CD14-positive monocyte (primary cell): Measurements from ENCODE around the gene SYNGAP1. TPM values are rescaled to one million over a fixed set of nuclear protein-coding genes. Genes with fewer than 3 reads are reported as not detected.

Source experiments
- DNase-seq, 3 donors: peaks; one replicate each; pipeline ENCODE4 v3.0.0-alpha.2; 2011 to 2022
- H2AFZ ChIP-seq: 2 replicates; pipeline ENCODE4 v1.6.0; 2012; ENCODE audit warnings: mild to moderate bottlenecking, low read depth, low read length, inconsistent platforms; ENCODE audit not compliant: insufficient read depth, poor library complexity, severe bottlenecking
- H3K27ac ChIP-seq, 2 donors: 1 replicate in 1 of 2; 2 replicates in 1 of 2; pipeline ENCODE4 v1.5.1; 2012 to 2013; ENCODE audit warnings: low read length in 2 of 2, control low read depth in 1 of 2, inconsistent platforms in 1 of 2, low read depth in 1 of 2, mild to moderate bottlenecking in 1 of 2
- H3K27me3 ChIP-seq, 2 donors: one replicate each; pipeline versions ENCODE4 v1.6.0 to v1.6.1; 2011 to 2013; ENCODE audit warnings: low read length in 2 of 2; ENCODE audit not compliant: control insufficient read depth in 2 of 2, insufficient read depth in 2 of 2
- H3K36me3 ChIP-seq, 2 donors: replicated peaks in 1 of 2; 1 replicate in 1 of 2; 2 replicates in 1 of 2; pipeline versions ENCODE4 v1.5.1 to v1.6.1; 2012 to 2013; ENCODE audit warnings: low read length in 2 of 2, control low read depth in 1 of 2, inconsistent platforms in 1 of 2, mild to moderate bottlenecking in 1 of 2; ENCODE audit not compliant: insufficient read depth in 2 of 2, control insufficient read depth in 1 of 2
- H3K4me1 ChIP-seq, 2 donors: 1 replicate in 1 of 2; 2 replicates in 1 of 2; pipeline versions ENCODE4 v1.5.1 to v1.6.1; 2012 to 2013; ENCODE audit warnings: low read length in 2 of 2, control low read depth in 1 of 2, inconsistent platforms in 1 of 2, mild to moderate bottlenecking in 1 of 2, moderate library complexity in 1 of 2; ENCODE audit not compliant: insufficient read depth in 2 of 2, control insufficient read depth in 1 of 2
- H3K4me2 ChIP-seq: replicated peaks from 2 replicates; pipeline ENCODE3; 2012; ENCODE audit warnings: low read length, moderate library complexity, mild to moderate bottlenecking; ENCODE audit not compliant: poor library complexity, severe bottlenecking; ENCODE audit errors: extremely low read depth
- H3K4me3 ChIP-seq, 3 experiments: fragments of 200-600 bp in 1 of 3; sonication (generic) in 1 of 3; replicated peaks in 1 of 3; 1 replicate in 2 of 3; 2 replicates in 1 of 3; pipeline ENCODE4 v1.5.1; 2011 to 2013; ENCODE audit warnings: low read length in 3 of 3, mild to moderate bottlenecking in 3 of 3, control low read depth in 2 of 3, low read depth in 2 of 3, inconsistent platforms in 1 of 3, moderate library complexity in 1 of 3
- H3K79me2 ChIP-seq: 2 replicates; pipeline ENCODE4 v1.6.0; 2012; ENCODE audit warnings: mild to moderate bottlenecking, control low read depth, inconsistent platforms, low read length, moderate library complexity; ENCODE audit not compliant: insufficient read depth
- H3K9ac ChIP-seq: 2 replicates; pipeline ENCODE4 v1.6.0; 2017; ENCODE audit warnings: low read length, mild to moderate bottlenecking; ENCODE audit not compliant: insufficient read depth, poor library complexity, severe bottlenecking
- H3K9me3 ChIP-seq, 2 donors: replicated peaks in 1 of 2; 1 replicate in 1 of 2; 2 replicates in 1 of 2; pipeline versions ENCODE4 v1.5.1 to v1.6.1; 2012 to 2013; ENCODE audit warnings: low read length in 2 of 2, control low read depth in 1 of 2; ENCODE audit not compliant: control insufficient read depth in 1 of 2, insufficient read depth in 1 of 2
- H4K20me1 ChIP-seq: 2 replicates; pipeline ENCODE4 v1.6.0; 2012; ENCODE audit warnings: mild to moderate bottlenecking, low read length, control low read depth, moderate library complexity; ENCODE audit not compliant: insufficient read depth
- H3K27ac Mint-ChIP-seq, 7 donors: one replicate each; pipeline ENCODE4 v1.8.0; 2020; ENCODE audit warnings: mild to moderate bottlenecking in 7 of 7, mixed read lengths in 7 of 7, moderate library complexity in 6 of 7, inconsistent platforms in 2 of 7
- H3K27me3 Mint-ChIP-seq, 3 donors: one replicate each; pipeline ENCODE4 v1.8.0; 2021 to 2022; ENCODE audit warnings: low read depth in 3 of 3, mild to moderate bottlenecking in 3 of 3, mixed read lengths in 3 of 3, moderate library complexity in 3 of 3, inconsistent platforms in 1 of 3
- H3K36me3 Mint-ChIP-seq, 2 donors: one replicate each; pipeline ENCODE4 v1.8.0; 2020; ENCODE audit warnings: mixed read lengths in 2 of 2, inconsistent platforms in 1 of 2, mild to moderate bottlenecking in 1 of 2
- H3K4me1 Mint-ChIP-seq: one replicate; pipeline ENCODE4 v1.8.0; 2020; ENCODE audit warnings: mild to moderate bottlenecking, mixed read lengths
- H3K4me3 Mint-ChIP-seq, 2 donors: one replicate each; pipeline ENCODE4 v1.8.0; 2020; ENCODE audit warnings: mild to moderate bottlenecking in 2 of 2, mixed read lengths in 2 of 2, moderate library complexity in 1 of 2
- H3K9me3 Mint-ChIP-seq, 7 donors: one replicate each; pipeline ENCODE4 v1.8.0; 2020 to 2022; ENCODE audit warnings: mixed read lengths in 7 of 7, mild to moderate bottlenecking in 6 of 7, moderate library complexity in 6 of 7, inconsistent platforms in 2 of 7
- WGBS: methylation state at CpG from one replicate; pipeline ENCODE4 v1.1.5; 2013; ENCODE audit warnings: missing lambda C conversion rate; ENCODE audit not compliant: insufficient coverage; 5-methylcytosine and 5-hydroxymethylcytosine counted together
- intact Hi-C, 2 donors: fragments of 100-400 bp; cut with micrococcal nuclease; formaldehyde crosslinking; loops; one replicate each; pipeline versions ENCODE4 v1.15.0 to v1.15.1; 2023
- polyA plus RNA-seq, 3 donors: library from polyadenylated mRNA; depleted of rRNA in 1 of 3; unstranded in 2 of 3; stranded (reverse) in 1 of 3; fragments of 300-500 nt in 2 of 3; fragments of >200 nt in 1 of 3; fragmentation: Illumina TruSeq in 2 of 3; gene quantifications; 1 replicate in 2 of 3; 2 replicates in 1 of 3; pipeline ENCODE4 v1.2.3, GENCODE V29; 2012 to 2021
- TF ChIP-seq, protein P1 (sequence below): fragments of 200-600 bp; IDR thresholded peaks from one replicate; pipeline ENCODE4 v1.8.0; 2022; ENCODE audit warnings: antibody characterized with exemption, mild to moderate bottlenecking

SYNGAP1 gene
- polyA plus RNA-seq, 3 donors: 4.0 TPM; not detected in 2

DNA sequence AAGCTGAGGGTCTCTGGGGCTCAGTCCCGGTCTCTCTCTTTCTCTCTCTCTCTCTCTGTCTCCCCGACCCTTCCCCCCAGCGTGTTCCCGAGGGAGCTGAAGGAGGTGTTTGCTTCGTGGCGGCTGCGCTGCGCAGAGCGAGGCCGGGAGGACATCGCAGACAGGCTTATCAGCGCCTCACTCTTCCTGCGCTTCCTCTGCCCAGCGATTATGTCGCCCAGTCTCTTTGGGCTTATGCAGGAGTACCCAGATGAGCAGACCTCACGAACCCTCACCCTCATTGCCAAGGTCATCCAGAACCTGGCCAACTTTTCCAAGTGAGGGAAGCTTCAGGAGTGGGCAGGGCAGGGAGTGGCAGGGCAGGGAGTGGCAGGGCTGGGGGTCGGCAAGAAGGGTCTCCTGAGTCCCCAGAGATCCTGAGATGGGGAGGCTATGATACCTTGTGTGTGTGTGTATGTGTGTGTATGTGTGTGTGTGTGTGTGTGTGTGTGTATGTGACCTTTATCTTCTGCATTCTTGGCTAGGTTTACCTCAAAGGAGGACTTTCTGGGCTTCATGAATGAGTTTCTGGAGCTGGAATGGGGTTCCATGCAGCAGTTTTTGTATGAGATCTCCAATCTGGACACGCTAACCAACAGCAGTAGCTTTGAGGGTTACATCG, 20.9 kb downstream of the SYNGAP1 start:
- H3K79me2 ChIP-seq: no peaks in the 10 kb centered on the region
- H3K4me2 ChIP-seq: no peak overlapping the region
- H2AFZ ChIP-seq: no peak overlapping the region
- peaks cover 3 to 29% of the 10 kb centered on the region in 2 donors for H3K36me3 ChIP-seq
- H3K9me3 Mint-ChIP-seq: peaks cover 0 to 1% (median 0%) of the 10 kb centered on the region in 7 donors
- no peaks in the 10 kb centered on the region for H3K27me3 ChIP-seq
- H3K4me1 Mint-ChIP-seq: peaks cover 20% of the 10 kb centered on the region
- no peak for DNase-seq
- H3K9me3 ChIP-seq: no peaks in the 10 kb centered on the region
- TF ChIP-seq, protein P1, sequence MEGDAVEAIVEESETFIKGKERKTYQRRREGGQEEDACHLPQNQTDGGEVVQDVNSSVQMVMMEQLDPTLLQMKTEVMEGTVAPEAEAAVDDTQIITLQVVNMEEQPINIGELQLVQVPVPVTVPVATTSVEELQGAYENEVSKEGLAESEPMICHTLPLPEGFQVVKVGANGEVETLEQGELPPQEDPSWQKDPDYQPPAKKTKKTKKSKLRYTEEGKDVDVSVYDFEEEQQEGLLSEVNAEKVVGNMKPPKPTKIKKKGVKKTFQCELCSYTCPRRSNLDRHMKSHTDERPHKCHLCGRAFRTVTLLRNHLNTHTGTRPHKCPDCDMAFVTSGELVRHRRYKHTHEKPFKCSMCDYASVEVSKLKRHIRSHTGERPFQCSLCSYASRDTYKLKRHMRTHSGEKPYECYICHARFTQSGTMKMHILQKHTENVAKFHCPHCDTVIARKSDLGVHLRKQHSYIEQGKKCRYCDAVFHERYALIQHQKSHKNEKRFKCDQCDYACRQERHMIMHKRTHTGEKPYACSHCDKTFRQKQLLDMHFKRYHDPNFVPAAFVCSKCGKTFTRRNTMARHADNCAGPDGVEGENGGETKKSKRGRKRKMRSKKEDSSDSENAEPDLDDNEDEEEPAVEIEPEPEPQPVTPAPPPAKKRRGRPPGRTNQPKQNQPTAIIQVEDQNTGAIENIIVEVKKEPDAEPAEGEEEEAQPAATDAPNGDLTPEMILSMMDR: no peak
- intact Hi-C loops: no loop called here
- H3K9ac ChIP-seq: no peak overlapping the region
- H3K27ac ChIP-seq: no peak overlapping the region
- no peak overlapping the region for H3K4me3 Mint-ChIP-seq
- H3K36me3 Mint-ChIP-seq: peaks cover 28 to 42% of the 10 kb centered on the region in 2 donors
- H4K20me1 ChIP-seq: no peaks in the 10 kb centered on the region
- peaks cover 0 to 4% (median 0%) of the 10 kb centered on the region in 3 donors for H3K27me3 Mint-ChIP-seq
- peaks cover 20 to 26% of the 10 kb centered on the region in 2 donors for H3K4me1 ChIP-seq
- no peak overlapping the region for H3K4me3 ChIP-seq
- peak overlapping the region in 1 of 7 donors; percentile 22 for H3K27ac Mint-ChIP-seq
- 88% methylated on average over 18 of the region's 19 CpGs for WGBS

DNA sequence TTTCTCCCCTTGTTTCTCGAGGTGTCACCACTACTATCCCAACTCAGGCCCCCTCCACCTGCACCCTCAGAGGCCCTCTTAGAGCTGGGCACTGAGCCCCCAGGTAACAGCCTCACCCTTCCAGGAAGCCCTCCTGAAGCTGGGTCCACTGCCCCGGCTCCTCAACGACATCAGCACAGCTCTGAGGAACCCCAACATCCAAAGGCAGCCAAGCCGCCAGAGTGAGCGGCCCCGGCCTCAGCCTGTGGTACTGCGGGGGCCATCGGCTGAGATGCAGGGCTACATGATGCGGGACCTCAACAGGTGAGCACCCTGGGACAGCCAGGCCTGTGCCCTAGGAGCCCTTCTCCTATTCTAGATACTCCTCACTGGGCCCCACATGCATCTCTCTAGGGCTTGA, 21.6 kb downstream of the SYNGAP1 start:
- no peaks in the 10 kb centered on the region for H4K20me1 ChIP-seq
- no peaks in the 10 kb centered on the region for H3K9me3 ChIP-seq
- no peak for DNase-seq
- Mint-ChIP-seq H3K4me1 (peaks cover 27% of the 10 kb centered on the region), H3K9me3 (peaks cover 0 to 1% (median 0%) of the 10 kb centered on the region in 7 donors), H3K27ac (peak overlapping the region in 1 of 7 donors; percentile 22), H3K36me3 (peaks cover 32 to 42% of the 10 kb centered on the region in 2 donors), H3K27me3 (peaks cover 0 to 4% (median 0%) of the 10 kb centered on the region in 3 donors), H3K4me3 (no peak overlapping the region)
- H3K27me3 ChIP-seq: no peaks in the 10 kb centered on the region
- no peak overlapping the region for H3K4me2 ChIP-seq
- no peak overlapping the region for H3K9ac ChIP-seq
- H3K4me3 ChIP-seq: no peak overlapping the region
- H3K36me3 ChIP-seq: peaks cover 3 to 24% of the 10 kb centered on the region in 2 donors
- intact Hi-C loops: no loop called here
- WGBS: 96% methylated on average over 8 of the region's 9 CpGs
- no peak overlapping the region for H2AFZ ChIP-seq
- no peaks in the 10 kb centered on the region for H3K79me2 ChIP-seq
- TF ChIP-seq, protein P1: no peak
- no peak overlapping the region for H3K27ac ChIP-seq
- peaks cover 27 to 33% of the 10 kb centered on the region in 2 donors for H3K4me1 ChIP-seq
